Neuronal stem cell (in vitro differentiated cells): ENCODE data around the gene CLDN25.

ENCODE experiments used
- DNase-seq: peaks from one replicate; pipeline ENCODE4 v3.0.0-alpha.2; 2013; ENCODE audit warnings: low spot score
- H2AFZ ChIP-seq: one replicate; pipeline ENCODE4 v1.6.1; 2013; ENCODE audit warnings: mild to moderate bottlenecking, low read length, inconsistent platforms
- H2AK5ac ChIP-seq: 2 replicates; pipeline ENCODE4 v1.6.1; 2013; ENCODE audit warnings: low read depth, mild to moderate bottlenecking, inconsistent platforms, low read length, moderate library complexity, mixed read lengths
- H2BK120ac ChIP-seq: 2 replicates; pipeline ENCODE4 v1.6.1; 2013; ENCODE audit warnings: low read depth, mild to moderate bottlenecking, inconsistent platforms, low read length, moderate library complexity, mixed read lengths
- H2BK12ac ChIP-seq: one replicate; pipeline ENCODE4 v1.6.1; 2013; ENCODE audit warnings: low read length, inconsistent platforms
- H2BK15ac ChIP-seq: 2 replicates; pipeline ENCODE4 v1.6.1; 2013; ENCODE audit warnings: mild to moderate bottlenecking, low read length, inconsistent platforms, mixed read lengths
- H2BK5ac ChIP-seq: one replicate; pipeline ENCODE4 v1.6.1; 2013; ENCODE audit warnings: inconsistent platforms, mild to moderate bottlenecking, low read length, moderate library complexity
- H3K14ac ChIP-seq: one replicate; pipeline ENCODE4 v1.6.1; 2013; ENCODE audit warnings: low read length, inconsistent platforms
- H3K18ac ChIP-seq: 2 replicates; pipeline ENCODE4 v1.6.1; 2013; ENCODE audit warnings: low read length, inconsistent platforms
- H3K23ac ChIP-seq: 2 replicates; pipeline ENCODE4 v1.6.1; 2013; ENCODE audit warnings: low read depth, mild to moderate bottlenecking, mixed read lengths, low read length, inconsistent platforms; ENCODE audit not compliant: poor library complexity
- H3K27ac ChIP-seq: replicated peaks from 3 replicates; pipeline ENCODE4 v1.5.1; 2013; ENCODE audit warnings: low read length, inconsistent platforms
- H3K27me3 ChIP-seq, 3 experiments: 2 replicates each; pipeline ENCODE4 v1.6.1; 2013; ENCODE audit warnings: low read length in 3 of 3, mild to moderate bottlenecking in 2 of 3, inconsistent platforms in 1 of 3, low read depth in 1 of 3, mixed read lengths in 1 of 3, moderate library complexity in 1 of 3; ENCODE audit not compliant: control insufficient read depth in 3 of 3, insufficient read depth in 3 of 3
- H3K36me3 ChIP-seq, 2 donors: replicated peaks in 1 of 2; 2 replicates each; pipeline ENCODE4 v1.6.1; 2013; ENCODE audit warnings: low read length in 2 of 2; ENCODE audit not compliant: control insufficient read depth in 2 of 2, insufficient read depth in 2 of 2
- H3K4ac ChIP-seq: 2 replicates; pipeline ENCODE4 v1.6.1; 2013; ENCODE audit warnings: inconsistent platforms, mild to moderate bottlenecking, low read length, moderate library complexity
- H3K4me1 ChIP-seq, 2 donors: 1 replicate in 1 of 2; 2 replicates in 1 of 2; pipeline ENCODE4 v1.6.1; 2013; ENCODE audit warnings: low read length in 2 of 2, low read depth in 1 of 2; ENCODE audit not compliant: control insufficient read depth in 2 of 2, insufficient read depth in 1 of 2
- H3K4me2 ChIP-seq: one replicate; pipeline ENCODE4 v1.6.1; 2013; ENCODE audit warnings: mild to moderate bottlenecking, low read length, inconsistent platforms; ENCODE audit not compliant: insufficient read depth, poor library complexity, severe bottlenecking
- H3K4me3 ChIP-seq, 2 donors: 2 replicates each; pipeline ENCODE4 v1.5.1; 2013; ENCODE audit warnings: low read length in 2 of 2, mild to moderate bottlenecking in 2 of 2, inconsistent platforms in 1 of 2, moderate library complexity in 1 of 2
- H3K79me1 ChIP-seq: one replicate; pipeline ENCODE4 v1.6.1; 2013; ENCODE audit warnings: low read depth, mild to moderate bottlenecking, inconsistent platforms, low read length, moderate library complexity
- H3K9ac ChIP-seq: one replicate; pipeline ENCODE4 v1.6.1; 2013; ENCODE audit warnings: mild to moderate bottlenecking, low read depth, low read length, inconsistent platforms; ENCODE audit not compliant: poor library complexity
- H3K9me3 ChIP-seq, 2 donors: replicated peaks in 1 of 2; 2 replicates each; pipeline versions ENCODE3 to v1.6.1; 2013; ENCODE audit warnings: low read length in 2 of 2, mild to moderate bottlenecking in 2 of 2, inconsistent platforms in 1 of 2, low read depth in 1 of 2, mixed read lengths in 1 of 2, moderate library complexity in 1 of 2; ENCODE audit not compliant: control insufficient read depth in 2 of 2, insufficient read depth in 1 of 2
- H4K8ac ChIP-seq: one replicate; pipeline ENCODE4 v1.6.1; 2013; ENCODE audit warnings: low read depth, mild to moderate bottlenecking, inconsistent platforms, low read length, moderate library complexity
- H4K91ac ChIP-seq: one replicate; pipeline ENCODE4 v1.6.1; 2013; ENCODE audit warnings: low read length, low read depth, mild to moderate bottlenecking, inconsistent platforms; ENCODE audit not compliant: poor library complexity
- whole genome bisulfite sequencing, 2 donors: extraction: QIAGEN DNeasy Blood & Tissue Kit; methylation state at CpG; one replicate each; pipeline ENCODE4 v1.1.7; 2013; ENCODE audit warnings: missing lambda C conversion rate in 2 of 2, mixed read lengths in 1 of 2; ENCODE audit not compliant: insufficient read length in 2 of 2, insufficient replicate concordance in 1 of 2; ENCODE audit errors: extremely low coverage in 2 of 2; 5-methylcytosine and 5-hydroxymethylcytosine counted together

The CLDN25 gene

DNA sequence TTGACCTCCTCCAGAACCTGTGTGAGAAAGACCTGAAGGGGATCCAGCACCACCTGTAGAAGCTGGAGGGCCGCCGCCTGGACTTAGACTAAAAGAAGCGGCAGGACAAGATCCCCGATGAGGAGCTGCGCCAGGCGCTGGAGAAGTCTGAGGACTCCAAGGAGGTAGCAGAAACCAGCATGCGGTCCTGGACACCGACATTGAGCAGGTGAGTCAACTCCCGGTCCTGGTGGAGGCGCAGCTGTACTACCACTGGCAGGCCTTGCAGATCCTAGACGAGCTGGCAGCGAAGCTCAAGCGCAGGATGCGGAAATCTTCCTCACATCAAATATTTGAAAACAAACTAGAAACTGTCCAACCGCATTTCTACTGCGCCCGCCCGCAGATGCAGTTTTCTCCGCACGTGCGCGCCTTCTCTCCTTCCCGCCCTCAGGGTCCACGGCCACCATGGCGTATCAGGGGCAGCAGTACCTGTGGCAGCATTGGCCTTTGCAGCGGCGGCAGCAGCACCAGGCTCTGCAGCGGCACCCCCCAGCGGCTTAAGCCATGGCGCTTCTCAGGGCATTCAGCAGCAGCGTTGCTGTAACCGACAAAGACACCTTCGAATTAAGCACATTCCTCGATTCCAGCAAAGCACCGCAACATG, 10.2 kb downstream of the CLDN25 start:
- Histone ChIP-seq H3K23ac (no peak overlapping the region), H2BK15ac (no peak overlapping the region), H3K9ac (no peak overlapping the region), H2AFZ (no peak overlapping the region), H4K91ac (no peak overlapping the region), H2BK12ac (no peak overlapping the region), H3K14ac (no peak overlapping the region), H3K18ac (no peak overlapping the region), H3K36me3 (no peaks in the 10 kb centered on the region), H3K9me3 (no peaks in the 10 kb centered on the region), H3K4me1 (no peaks in the 10 kb centered on the region), H4K8ac (no peak overlapping the region), H2AK5ac (no peak overlapping the region), H3K27me3 (no peaks in the 10 kb centered on the region), H2BK5ac (peak overlapping the region; percentile 24), H3K27ac (no peak overlapping the region), H3K4ac (no peak overlapping the region), H2BK120ac (no peak overlapping the region), H3K4me2 (no peak overlapping the region), H3K79me1 (no peaks in the 10 kb centered on the region), H3K4me3 (no peak overlapping the region)
- DNase-seq: no peak
- no CpG with 5 or more reads among the region's 35 CpGs for WGBS, 2 donors

DNA sequence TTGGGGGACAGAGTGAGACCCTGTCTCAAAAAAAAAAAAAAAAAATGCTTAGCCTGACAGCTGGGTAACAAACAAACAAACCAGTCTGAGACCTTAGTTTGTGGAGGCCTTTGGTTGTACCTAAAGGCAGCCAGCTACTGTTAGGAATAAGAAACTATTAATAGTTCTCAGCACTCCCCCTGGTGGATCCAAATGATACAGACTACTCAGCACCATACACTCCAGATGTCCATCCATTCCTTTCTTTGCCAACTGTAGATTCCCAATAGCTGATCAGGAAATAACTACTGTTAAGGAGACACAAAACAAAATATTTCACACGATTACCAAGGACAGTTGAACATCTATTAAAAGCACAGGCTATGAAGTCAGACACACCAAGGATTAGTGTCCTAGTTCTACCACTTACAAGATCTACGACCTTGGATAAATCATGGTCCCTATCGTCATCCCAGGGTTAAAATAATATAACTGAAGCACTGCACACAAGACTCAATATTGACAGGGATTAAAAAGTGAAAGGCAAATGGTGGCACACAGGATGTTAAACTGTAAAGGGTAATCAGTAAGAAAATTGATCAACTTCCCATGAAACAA, 17.2 kb downstream of the CLDN25 start:
- H3K23ac ChIP-seq: no peak overlapping the region
- no CpG with 5 or more reads among the region's 3 CpGs for WGBS, 2 donors
- H3K18ac ChIP-seq: no peak overlapping the region
- peaks cover 2 to 7% of the 10 kb centered on the region in 2 donors for H3K9me3 ChIP-seq
- no peaks in the 10 kb centered on the region for H3K27me3 ChIP-seq
- peaks cover 4 to 47% of the 10 kb centered on the region in 2 donors for H3K36me3 ChIP-seq
- no peaks in the 10 kb centered on the region for H3K4me1 ChIP-seq
- H3K27ac ChIP-seq: no peak overlapping the region
- H3K79me1 ChIP-seq: no peaks in the 10 kb centered on the region
- no peak overlapping the region for H2BK5ac ChIP-seq
- no peak overlapping the region for H3K4ac ChIP-seq
- H3K4me2 ChIP-seq: no peak overlapping the region
- no peak overlapping the region for H2BK12ac ChIP-seq
- no peak overlapping the region for H3K4me3 ChIP-seq
- H2AFZ ChIP-seq: no peak overlapping the region
- H3K14ac ChIP-seq: no peak overlapping the region
- H3K9ac ChIP-seq: no peak overlapping the region
- H2BK15ac ChIP-seq: no peak overlapping the region
- no peak overlapping the region for H2BK120ac ChIP-seq
- no peak overlapping the region for H4K8ac ChIP-seq
- DNase-seq: no peak
- no peak overlapping the region for H4K91ac ChIP-seq
- H2AK5ac ChIP-seq: no peak overlapping the region

DNA sequence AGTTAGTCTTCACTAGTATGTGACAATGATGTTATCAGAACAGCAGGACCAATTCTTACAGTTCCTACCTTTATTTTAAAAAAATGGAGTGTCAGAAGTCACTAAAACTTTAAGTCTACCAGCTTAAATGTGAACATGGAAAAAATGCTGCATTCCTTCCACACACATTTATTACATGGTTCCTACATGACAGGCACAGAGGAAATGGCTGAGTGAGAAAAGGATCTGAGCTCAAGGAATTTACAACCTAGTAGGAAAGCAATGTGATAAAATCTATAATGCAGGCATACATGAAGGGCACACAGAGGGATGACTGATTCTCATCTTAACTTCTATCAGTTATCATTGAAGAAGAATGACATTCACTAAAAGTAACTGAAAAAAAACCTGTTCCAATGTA, 23.0 kb downstream of the CLDN25 start:
- H3K4me3 ChIP-seq: no peak overlapping the region
- H3K18ac ChIP-seq: no peak overlapping the region
- H2BK5ac ChIP-seq: no peak overlapping the region
- no peak overlapping the region for H3K4me2 ChIP-seq
- DNase-seq: no peak
- no peak overlapping the region for H2BK12ac ChIP-seq
- H2AK5ac ChIP-seq: no peak overlapping the region
- no peak overlapping the region for H2AFZ ChIP-seq
- no peaks in the 10 kb centered on the region for H3K79me1 ChIP-seq
- no peak overlapping the region for H2BK15ac ChIP-seq
- H3K4ac ChIP-seq: no peak overlapping the region
- peaks cover 0 to 2% of the 10 kb centered on the region in 2 donors for H3K9me3 ChIP-seq
- H4K8ac ChIP-seq: no peak overlapping the region
- H4K91ac ChIP-seq: no peak overlapping the region
- no peak overlapping the region for H3K14ac ChIP-seq
- no peak overlapping the region for H3K27ac ChIP-seq
- H3K9ac ChIP-seq: no peak overlapping the region
- H3K36me3 ChIP-seq: peaks cover 11 to 93% of the 10 kb centered on the region in 2 donors
- no peaks in the 10 kb centered on the region for H3K4me1 ChIP-seq
- no peaks in the 10 kb centered on the region for H3K27me3 ChIP-seq
- no peak overlapping the region for H2BK120ac ChIP-seq
- no peak overlapping the region for H3K23ac ChIP-seq

DNA sequence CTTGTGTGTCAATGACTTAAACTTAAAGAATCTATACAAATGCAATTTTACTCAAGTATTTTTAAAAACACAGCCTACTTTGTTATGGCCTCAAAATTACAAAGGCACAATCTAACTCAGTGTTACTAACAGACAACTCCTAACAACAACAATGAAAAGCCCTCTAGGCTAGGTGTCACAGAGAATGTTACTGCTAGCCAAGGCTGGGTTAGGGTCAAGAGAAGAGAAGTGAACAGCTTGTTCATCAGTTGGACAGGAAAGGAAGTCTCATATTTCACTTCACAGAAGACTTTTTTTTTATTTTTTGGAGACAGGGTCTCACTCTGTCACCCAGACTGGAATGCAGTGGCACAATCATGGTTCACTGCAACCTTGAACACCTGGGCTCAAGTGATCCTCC, 26.0 kb downstream of the CLDN25 start:
- Histone ChIP-seq H2BK15ac (no peak overlapping the region), H2AK5ac (no peak overlapping the region), H3K9me3 (no peaks in the 10 kb centered on the region), H3K4me3 (no peak overlapping the region), H4K91ac (no peak overlapping the region), H4K8ac (no peak overlapping the region), H3K18ac (no peak overlapping the region), H3K4me2 (no peak overlapping the region), H3K27me3 (no peaks in the 10 kb centered on the region), H3K79me1 (no peaks in the 10 kb centered on the region), H2BK5ac (no peak overlapping the region), H2BK120ac (no peak overlapping the region), H3K9ac (no peak overlapping the region), H3K27ac (no peak overlapping the region), H3K23ac (no peak overlapping the region), H2BK12ac (no peak overlapping the region), H3K4me1 (no peaks in the 10 kb centered on the region), H3K4ac (no peak overlapping the region), H3K14ac (no peak overlapping the region), H3K36me3 (peaks cover 12 to 96% of the 10 kb centered on the region in 2 donors), H2AFZ (no peak overlapping the region)
- no peak for DNase-seq
